Inflammatory macrophage treated with lipopolysaccharide for 1 hour (primary cell): ENCODE results near the gene ROR1.

Source experiments
- DNase-seq, 2 donors: peaks; one replicate each; pipeline ENCODE4 v3.0.0-alpha.2; 2020 to 2022

Gene ROR1

GRCh38 chr1:63940440-63940839 is 166.6 kb downstream of the ROR1 start:
- no peak for DNase-seq

- DNase-seq: no peak
These were observed 169.6 kb downstream of the ROR1 start for GRCh38 chr1:63943393-63943792.

- no peak for DNase-seq
These were observed 172.1 kb downstream of the ROR1 start for GRCh38 chr1:63945943-63946342.

GRCh38 chr1:63946866-63947491 is 173.2 kb downstream of the ROR1 start:
- no peak for DNase-seq

- DNase-seq: no peak
These were observed 174.1 kb downstream of the ROR1 start for GRCh38 chr1:63947904-63948303.

GRCh38 chr1:63950023-63950422 is 176.2 kb downstream of the ROR1 start:
- DNase-seq: no peak

- DNase-seq: no peak
These were observed 177.5 kb downstream of the ROR1 start for GRCh38 chr1:63951059-63951946.

GRCh38 chr1:63954187-63954586 is 180.4 kb downstream of the ROR1 start:
- no peak for DNase-seq

GRCh38 chr1:63955370-63956145 is 181.7 kb downstream of the ROR1 start:
- DNase-seq: no peak

GRCh38 chr1:63958556-63958955 is 184.7 kb downstream of the ROR1 start:
- DNase-seq: no peak

- no peak for DNase-seq
These were observed 186.5 kb downstream of the ROR1 start for GRCh38 chr1:63960326-63960725.

GRCh38 chr1:63966016-63966415 is 192.2 kb downstream of the ROR1 start:
- no peak for DNase-seq

- DNase-seq: no peak
These were observed 194.1 kb downstream of the ROR1 start for GRCh38 chr1:63967901-63968300.

GRCh38 chr1:63968663-63969440 is 195.0 kb downstream of the ROR1 start:
- DNase-seq: no peak

- no peak for DNase-seq
These were observed 195.7 kb downstream of the ROR1 start for GRCh38 chr1:63969441-63969901.

- no peak for DNase-seq
These were observed 197.7 kb downstream of the ROR1 start for GRCh38 chr1:63971557-63971956.

GRCh38 chr1:63973005-63973419 is 199.2 kb downstream of the ROR1 start:
- no peak for DNase-seq

GRCh38 chr1:63974966-63975365 is 201.1 kb downstream of the ROR1 start:
- no peak for DNase-seq

GRCh38 chr1:63975481-63975880 is 201.7 kb downstream of the ROR1 start:
- no peak for DNase-seq

- no peak for DNase-seq
These were observed 202.2 kb downstream of the ROR1 start for GRCh38 chr1:63976006-63976405.

- DNase-seq: peak in 1 of 2 donors; percentile 39
These were observed 203.6 kb downstream of the ROR1 start for GRCh38 chr1:63977466-63977865.

GRCh38 chr1:63980740-63981407 is 207.1 kb downstream of the ROR1 start:
- DNase-seq: no peak
